GM21390 (cell line): ENCODE data around the gene OCA2.

ENCODE experiments used
- ATAC-seq: cut with Tn5 transposase; IDR thresholded peaks from one replicate; pipeline ENCODE4 v1.9.1; 2021; ENCODE audit not compliant: unreplicated experiment

The OCA2 gene

DNA sequence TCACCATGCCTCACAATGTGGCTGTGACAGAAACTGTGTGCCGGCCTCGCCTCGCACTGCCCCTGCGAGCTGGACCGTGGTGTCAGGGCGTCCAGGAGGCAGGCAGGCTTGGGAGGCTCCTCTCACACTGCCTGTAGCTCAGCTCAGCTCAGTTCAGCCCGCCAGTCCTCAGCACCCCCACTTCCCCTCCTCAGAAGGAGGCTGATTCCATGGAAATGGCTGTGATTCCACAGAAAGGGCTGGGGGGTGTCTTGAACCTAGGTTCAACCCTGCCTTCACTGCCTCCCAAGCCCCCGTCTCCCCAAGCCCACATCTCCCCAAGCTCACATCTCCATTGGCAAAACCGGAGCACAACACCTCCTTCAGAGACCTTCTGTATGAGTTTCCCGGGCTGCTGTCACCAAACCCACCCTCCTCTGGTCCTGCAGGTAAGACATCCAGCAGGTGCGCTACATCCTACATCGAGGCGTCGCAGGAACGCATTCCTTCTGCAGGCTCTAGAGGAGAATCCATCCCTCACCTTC, 94.0 kb downstream of the OCA2 start:
- ATAC-seq = no peak

- ATAC-seq = no peak
Observed at GRCh38 chr15:28004143-28005003, 94.7 kb downstream of the OCA2 start.

DNA sequence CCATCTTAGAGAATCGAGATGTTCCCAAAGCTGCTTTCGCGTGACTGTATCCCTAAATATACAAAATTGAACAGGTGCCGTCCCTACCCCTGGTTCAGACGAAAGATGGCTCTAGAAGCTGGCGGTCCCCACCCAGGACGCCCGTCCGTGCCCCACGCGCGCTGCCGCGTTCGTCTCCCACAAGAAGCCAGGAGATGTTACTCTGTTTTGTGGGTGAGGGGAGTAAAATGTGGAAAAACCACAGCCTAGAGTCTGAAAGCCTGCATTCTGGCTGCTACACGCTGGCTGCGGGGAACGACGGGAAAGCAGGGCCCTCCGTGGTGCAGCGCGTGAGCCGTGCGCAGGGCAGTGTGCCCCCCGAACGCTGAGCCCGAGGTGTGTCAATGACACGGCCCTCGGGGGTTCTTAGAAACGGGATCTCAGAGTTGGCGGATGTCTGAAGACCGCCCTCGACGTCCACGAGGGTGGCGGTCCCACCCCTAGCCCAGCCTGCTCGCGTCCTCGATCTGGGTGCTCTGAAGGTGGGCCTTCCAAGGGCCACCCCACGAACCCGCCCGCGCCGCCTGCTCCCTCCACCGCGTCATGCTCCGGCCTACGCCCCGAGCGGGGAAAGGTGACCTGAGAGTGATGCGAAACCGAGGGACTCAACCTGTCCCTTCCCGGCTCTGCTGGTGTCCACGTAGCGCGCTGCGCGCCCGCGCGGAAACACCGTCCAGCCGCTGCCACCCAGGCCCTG, 95.6 kb downstream of the OCA2 start:
- ATAC-seq = no peak

DNA sequence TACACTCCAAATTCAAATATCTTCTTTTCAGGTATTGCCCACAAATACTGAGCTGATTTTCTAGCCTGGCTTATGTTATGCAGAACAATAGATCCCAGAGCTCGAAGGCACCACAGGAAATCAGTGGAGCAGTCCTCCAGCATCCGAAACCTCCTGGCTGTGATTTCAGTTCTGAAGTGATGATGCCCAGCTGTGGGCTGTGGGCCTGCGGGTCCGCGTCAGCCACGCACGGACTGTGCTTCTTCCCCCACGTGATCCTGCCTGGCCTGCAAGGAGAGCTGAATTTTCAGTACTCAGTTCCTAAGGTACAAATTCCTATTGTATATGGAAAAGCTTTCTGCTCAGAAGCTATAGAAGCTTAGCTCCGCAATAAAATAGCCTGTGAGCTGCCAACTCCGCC, 96.2 kb downstream of the OCA2 start:
- ATAC-seq = no peak

- no peak for ATAC-seq
Observed at GRCh38 chr15:28002136-28002861, 96.8 kb downstream of the OCA2 start.

GRCh38 chr15:28001641-28002040, 97.5 kb downstream of the OCA2 start:
- ATAC-seq = no peak

- no peak for ATAC-seq
Observed at GRCh38 chr15:27993996-27994780, 104.9 kb downstream of the OCA2 start.

GRCh38 chr15:27993544-27993943, 105.6 kb downstream of the OCA2 start:
- no peak for ATAC-seq

- ATAC-seq = no peak
Observed at GRCh38 chr15:27990521-27991515, 108.3 kb downstream of the OCA2 start.

- ATAC-seq = no peak
Observed at GRCh38 chr15:27989838-27990237, 109.3 kb downstream of the OCA2 start.

GRCh38 chr15:27989427-27989826, 109.7 kb downstream of the OCA2 start:
- ATAC-seq = no peak

DNA sequence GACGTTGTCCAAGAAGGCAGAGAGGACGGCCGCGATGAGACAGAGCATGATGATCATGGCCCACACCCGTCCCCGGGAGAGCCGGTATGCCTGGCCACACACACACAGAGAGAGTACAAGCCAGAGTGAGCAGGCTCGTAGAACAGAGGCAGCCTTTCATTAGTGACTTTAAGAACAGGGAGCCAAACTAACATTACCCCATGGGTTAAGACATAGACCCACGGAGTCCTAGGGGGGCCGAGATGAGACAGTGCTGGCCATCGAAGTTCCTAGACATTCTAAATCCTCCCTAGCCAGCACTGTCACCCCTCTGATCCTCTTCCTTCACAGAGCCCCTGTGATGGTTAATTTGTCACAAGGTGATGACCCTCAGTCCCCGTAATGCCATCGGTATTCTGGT, 114.0 kb downstream of the OCA2 start:
- ATAC-seq = no peak

DNA sequence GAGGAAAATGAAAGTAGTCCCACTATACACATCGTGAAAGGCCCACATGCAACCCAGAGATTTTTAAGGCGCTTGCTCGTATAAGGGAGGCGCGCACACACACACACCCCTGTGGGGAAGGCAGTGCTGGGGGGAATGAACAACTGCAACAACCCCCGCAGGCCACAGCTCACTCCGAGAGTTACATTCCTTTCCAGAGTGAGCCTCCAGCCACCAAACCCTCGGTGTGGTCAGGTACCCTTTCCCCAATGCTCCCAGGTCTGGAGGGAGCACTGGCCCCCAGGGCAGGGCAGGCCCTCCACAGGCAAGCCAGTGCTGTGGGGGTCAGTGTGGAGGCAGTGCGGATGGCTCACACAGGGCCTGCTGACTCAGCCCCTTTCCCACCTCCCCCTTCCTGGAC, 115.6 kb downstream of the OCA2 start:
- ATAC-seq = no peak

DNA sequence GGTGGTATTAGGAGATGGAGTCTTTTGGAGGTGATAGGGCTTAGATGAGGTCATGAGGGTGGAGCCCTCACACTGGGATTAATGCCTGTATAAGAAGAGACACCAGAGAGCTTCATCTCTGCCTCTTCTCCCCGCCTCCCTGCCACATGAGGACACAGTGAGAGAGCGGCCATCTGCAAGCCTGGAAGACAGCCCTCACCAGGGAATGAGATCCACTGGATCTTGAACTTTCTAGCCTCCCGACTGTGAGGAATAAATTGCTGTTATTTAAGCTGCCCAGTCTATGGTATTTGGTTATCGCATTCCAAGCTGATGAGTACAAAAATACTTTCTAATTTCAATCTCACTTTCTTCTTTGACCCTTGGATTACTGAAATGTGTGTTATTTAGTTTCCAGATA, 121.4 kb downstream of the OCA2 start:
- no peak for ATAC-seq

GRCh38 chr15:27973886-27974285, 125.2 kb downstream of the OCA2 start:
- no peak for ATAC-seq

DNA sequence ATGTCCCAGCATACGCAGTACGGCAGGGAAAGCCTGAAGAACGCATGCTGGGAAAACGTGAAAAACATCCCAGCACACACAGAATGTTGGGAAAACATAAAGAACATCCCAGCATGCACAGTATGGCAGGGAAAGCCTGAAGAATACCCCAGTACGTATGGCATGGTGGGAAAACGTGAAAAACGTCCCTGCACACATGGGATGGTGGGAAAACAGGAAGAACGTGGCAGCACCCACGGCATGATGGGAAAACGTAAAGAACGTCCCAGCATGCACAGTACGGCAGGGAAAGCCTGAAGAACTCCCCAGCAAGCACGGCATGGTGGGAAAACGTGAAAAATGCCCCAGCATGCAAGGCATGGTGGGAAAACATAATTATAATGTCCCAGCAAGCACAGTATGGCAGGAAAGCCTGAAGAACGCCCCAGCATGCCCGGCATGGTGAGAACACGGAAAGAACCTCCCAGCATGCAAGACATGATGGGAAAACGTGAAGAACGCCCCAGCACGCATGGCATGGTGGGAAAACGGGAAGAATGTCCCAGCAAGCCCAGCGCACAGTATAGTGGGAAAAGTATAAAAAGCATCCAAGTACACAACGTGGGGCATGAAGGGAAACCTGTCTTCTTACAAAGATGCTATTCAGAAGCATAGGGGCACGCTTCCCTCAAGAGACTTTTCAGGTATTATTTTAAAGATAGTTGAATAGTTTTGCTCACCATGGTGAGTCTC, 128.3 kb downstream of the OCA2 start:
- ATAC-seq = no peak

- ATAC-seq = no peak
Observed at GRCh38 chr15:27967541-27967940, 131.6 kb downstream of the OCA2 start.

- no peak for ATAC-seq
Observed at GRCh38 chr15:27965546-27965945, 133.6 kb downstream of the OCA2 start.

- ATAC-seq = no peak
Observed at GRCh38 chr15:27961801-27962200, 137.3 kb downstream of the OCA2 start.
